ENCODE results near the gene KRTAP2-1.

The KRTAP2-1 gene

DNA sequence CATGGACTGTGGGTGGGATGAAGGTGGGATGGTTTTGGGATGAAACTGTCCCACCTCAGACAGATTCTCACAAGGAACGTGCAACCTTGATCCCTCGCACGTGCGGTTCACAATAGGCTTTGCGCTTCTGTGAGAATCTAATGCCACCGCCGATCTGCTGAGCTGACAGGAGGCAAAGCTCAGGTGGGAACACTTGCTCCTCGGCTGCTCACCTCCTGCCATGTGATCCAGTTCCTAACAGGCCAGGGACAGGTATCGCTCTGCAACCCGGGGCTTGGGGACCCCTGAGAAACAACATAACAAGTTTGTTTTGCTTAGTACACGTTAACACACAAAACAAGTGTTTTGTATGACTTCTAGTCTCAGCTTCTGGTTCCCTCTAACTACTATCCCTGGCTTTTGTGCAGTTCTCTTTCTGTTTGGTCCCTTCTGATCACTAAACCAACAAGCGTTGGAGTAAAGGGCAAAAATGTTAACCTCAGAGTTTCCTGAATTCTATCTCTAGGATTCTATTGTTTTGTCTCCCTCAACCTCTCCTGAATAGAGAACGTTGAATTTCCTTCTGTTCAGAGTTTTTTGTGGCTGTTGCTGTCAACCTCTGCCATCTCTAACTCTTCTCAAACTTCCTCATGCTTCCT, 30.4 kb downstream of the KRTAP2-1 start:
- CTCF ChIA-PET: no interaction called here
- POLR2A ChIA-PET: no interaction called here

More for the DNA sequence above, 30.4 kb downstream of the KRTAP2-1 start:
- no peaks in the 10 kb centered on the region for H3K9me3 ChIP-seq (ENCODE audit: control insufficient read depth, insufficient read depth, low read depth, low read length)
- TF ChIP-seq MEIS1 (CRISPR knock-in tag; IDR thresholded peaks at IDR 0.05; ENCODE audit: borderline replicate concordance) (no peak), ZNF776 (tag by site-specific recombination; IDR thresholded peaks at IDR 0.05; ENCODE audit: borderline replicate concordance) (no peak), BCL6B (tag by site-specific recombination; IDR thresholded peaks at IDR 0.05) (no peak), ZNF274 (IDR thresholded peaks at IDR 0.05; ENCODE audit: low read length) (no peak), ZNF274 (tag by site-specific recombination; IDR thresholded peaks at IDR 0.05; ENCODE audit: borderline replicate concordance) (no peak), KLF8 (tag by site-specific recombination; IDR thresholded peaks at IDR 0.05) (no peak), YY1 (tag by site-specific recombination; IDR thresholded peaks at IDR 0.05) (no peak), ZNF830 (tag by site-specific recombination; IDR thresholded peaks at IDR 0.05; ENCODE audit: low read depth) (no peak), ZNF354C (tag by site-specific recombination; IDR thresholded peaks at IDR 0.05; ENCODE audit: borderline replicate concordance, low read depth) (no peak), INSM2 (tag by site-specific recombination; IDR thresholded peaks at IDR 0.05) (no peak)
- TF ChIP-seq, protein P1, sequence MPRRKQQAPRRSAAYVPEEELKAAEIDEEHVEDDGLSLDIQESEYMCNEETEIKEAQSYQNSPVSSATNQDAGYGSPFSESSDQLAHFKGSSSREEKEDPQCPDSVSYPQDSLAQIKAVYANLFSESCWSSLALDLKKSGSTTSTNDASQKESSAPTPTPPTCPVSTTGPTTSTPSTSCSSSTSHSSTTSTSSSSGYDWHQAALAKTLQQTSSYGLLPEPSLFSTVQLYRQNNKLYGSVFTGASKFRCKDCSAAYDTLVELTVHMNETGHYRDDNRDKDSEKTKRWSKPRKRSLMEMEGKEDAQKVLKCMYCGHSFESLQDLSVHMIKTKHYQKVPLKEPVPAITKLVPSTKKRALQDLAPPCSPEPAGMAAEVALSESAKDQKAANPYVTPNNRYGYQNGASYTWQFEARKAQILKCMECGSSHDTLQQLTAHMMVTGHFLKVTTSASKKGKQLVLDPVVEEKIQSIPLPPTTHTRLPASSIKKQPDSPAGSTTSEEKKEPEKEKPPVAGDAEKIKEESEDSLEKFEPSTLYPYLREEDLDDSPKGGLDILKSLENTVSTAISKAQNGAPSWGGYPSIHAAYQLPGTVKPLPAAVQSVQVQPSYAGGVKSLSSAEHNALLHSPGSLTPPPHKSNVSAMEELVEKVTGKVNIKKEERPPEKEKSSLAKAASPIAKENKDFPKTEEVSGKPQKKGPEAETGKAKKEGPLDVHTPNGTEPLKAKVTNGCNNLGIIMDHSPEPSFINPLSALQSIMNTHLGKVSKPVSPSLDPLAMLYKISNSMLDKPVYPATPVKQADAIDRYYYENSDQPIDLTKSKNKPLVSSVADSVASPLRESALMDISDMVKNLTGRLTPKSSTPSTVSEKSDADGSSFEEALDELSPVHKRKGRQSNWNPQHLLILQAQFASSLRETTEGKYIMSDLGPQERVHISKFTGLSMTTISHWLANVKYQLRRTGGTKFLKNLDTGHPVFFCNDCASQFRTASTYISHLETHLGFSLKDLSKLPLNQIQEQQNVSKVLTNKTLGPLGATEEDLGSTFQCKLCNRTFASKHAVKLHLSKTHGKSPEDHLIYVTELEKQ (tag by site-specific recombination; IDR thresholded peaks at IDR 0.05; ENCODE audit: borderline replicate concordance): no peak
- TF ChIP-seq, protein P2, sequence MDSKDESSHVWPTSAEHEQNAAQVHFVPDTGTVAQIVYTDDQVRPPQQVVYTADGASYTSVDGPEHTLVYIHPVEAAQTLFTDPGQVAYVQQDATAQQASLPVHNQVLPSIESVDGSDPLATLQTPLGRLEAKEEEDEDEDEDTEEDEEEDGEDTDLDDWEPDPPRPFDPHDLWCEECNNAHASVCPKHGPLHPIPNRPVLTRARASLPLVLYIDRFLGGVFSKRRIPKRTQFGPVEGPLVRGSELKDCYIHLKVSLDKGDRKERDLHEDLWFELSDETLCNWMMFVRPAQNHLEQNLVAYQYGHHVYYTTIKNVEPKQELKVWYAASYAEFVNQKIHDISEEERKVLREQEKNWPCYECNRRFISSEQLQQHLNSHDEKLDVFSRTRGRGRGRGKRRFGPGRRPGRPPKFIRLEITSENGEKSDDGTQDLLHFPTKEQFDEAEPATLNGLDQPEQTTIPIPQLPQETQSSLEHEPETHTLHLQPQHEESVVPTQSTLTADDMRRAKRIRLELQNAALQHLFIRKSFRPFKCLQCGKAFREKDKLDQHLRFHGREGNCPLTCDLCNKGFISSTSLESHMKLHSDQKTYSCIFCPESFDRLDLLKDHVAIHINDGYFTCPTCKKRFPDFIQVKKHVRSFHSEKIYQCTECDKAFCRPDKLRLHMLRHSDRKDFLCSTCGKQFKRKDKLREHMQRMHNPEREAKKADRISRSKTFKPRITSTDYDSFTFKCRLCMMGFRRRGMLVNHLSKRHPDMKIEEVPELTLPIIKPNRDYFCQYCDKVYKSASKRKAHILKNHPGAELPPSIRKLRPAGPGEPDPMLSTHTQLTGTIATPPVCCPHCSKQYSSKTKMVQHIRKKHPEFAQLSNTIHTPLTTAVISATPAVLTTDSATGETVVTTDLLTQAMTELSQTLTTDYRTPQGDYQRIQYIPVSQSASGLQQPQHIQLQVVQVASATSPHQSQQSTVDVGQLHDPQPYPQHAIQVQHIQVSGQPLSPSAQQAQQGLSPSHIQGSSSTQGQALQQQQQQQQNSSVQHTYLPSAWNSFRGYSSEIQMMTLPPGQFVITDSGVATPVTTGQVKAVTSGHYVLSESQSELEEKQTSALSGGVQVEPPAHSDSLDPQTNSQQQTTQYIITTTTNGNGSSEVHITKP (tag by site-specific recombination; IDR thresholded peaks at IDR 0.05): no peak
- TF ChIP-seq, protein P3, sequence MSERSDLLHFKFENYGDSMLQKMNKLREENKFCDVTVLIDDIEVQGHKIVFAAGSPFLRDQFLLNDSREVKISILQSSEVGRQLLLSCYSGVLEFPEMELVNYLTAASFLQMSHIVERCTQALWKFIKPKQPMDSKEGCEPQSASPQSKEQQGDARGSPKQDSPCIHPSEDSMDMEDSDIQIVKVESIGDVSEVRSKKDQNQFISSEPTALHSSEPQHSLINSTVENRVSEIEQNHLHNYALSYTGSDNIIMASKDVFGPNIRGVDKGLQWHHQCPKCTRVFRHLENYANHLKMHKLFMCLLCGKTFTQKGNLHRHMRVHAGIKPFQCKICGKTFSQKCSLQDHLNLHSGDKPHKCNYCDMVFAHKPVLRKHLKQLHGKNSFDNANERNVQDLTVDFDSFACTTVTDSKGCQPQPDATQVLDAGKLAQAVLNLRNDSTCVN (tag by site-specific recombination; optimal IDR thresholded peaks at IDR 0.05): no peak
- H3K4me1 ChIP-seq (ENCODE audit: control insufficient read depth, insufficient read depth, low read length): no peaks in the 10 kb centered on the region
- no peaks in the 10 kb centered on the region for H3K36me3 ChIP-seq (ENCODE audit: control insufficient read depth in 2 of 2, insufficient read depth in 1 of 2, low read length in 2 of 2)
- no peak overlapping the region for H3K27ac ChIP-seq (ENCODE audit: extremely low read depth, low read depth, low read length)
- no peak overlapping the region for H3K4me3 ChIP-seq (ENCODE audit: low read depth, low read length)
